Measurements from ENCODE around the gene TLX3. TPM values are rescaled to one million over a fixed set of nuclear protein-coding genes. Genes with fewer than 3 reads are reported as not detected.

Gene TLX3
- total RNA-seq, 4 donors from 2014 or later, result not detected

DNA sequence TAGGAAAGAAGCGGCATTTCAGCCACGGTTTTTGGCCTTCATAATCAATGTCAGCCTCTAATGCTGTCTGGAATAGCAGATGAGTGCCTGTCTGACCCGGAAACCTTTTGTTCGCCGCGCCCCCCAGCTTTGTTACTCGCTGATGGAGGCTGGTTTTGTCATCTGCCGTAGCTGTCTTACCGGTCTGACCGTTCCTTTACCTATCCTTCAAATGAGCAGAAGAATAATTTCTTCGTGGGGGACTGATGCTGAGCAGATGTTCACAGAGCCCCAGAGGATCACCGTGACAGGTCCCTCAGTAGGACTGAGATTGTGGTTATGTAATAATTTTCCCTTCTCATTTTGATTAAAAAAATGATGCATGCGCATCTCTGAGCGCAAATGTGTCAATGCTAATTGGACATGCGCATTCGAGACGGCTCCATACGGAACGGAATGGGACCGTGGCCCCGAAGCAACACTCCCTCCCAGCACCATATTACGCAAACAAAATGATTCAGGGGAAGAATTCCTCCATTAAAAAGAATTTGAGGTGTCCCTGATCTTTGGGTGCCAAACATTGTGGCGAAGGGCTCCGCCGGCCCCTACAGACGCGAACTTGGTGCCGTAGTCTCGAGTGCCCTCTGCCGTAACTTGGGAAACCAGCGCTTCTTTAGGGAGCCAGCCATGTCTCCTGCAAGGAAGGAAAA lies 27.6 kb downstream of the TLX3 start:
- TF ChIP-seq, protein P1, sequence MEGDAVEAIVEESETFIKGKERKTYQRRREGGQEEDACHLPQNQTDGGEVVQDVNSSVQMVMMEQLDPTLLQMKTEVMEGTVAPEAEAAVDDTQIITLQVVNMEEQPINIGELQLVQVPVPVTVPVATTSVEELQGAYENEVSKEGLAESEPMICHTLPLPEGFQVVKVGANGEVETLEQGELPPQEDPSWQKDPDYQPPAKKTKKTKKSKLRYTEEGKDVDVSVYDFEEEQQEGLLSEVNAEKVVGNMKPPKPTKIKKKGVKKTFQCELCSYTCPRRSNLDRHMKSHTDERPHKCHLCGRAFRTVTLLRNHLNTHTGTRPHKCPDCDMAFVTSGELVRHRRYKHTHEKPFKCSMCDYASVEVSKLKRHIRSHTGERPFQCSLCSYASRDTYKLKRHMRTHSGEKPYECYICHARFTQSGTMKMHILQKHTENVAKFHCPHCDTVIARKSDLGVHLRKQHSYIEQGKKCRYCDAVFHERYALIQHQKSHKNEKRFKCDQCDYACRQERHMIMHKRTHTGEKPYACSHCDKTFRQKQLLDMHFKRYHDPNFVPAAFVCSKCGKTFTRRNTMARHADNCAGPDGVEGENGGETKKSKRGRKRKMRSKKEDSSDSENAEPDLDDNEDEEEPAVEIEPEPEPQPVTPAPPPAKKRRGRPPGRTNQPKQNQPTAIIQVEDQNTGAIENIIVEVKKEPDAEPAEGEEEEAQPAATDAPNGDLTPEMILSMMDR (IDR thresholded peaks at IDR 0.05), result no peak
- TF ChIP-seq POLR2A (IDR thresholded peaks at IDR 0.05), result no peak
- no peak overlapping the region for H3K4me3 ChIP-seq (ENCODE audit: low read depth, poor library complexity, severe bottlenecking)
- intact Hi-C loops (cut with DNase I; ENCODE audit: low total_unique reads), result no loop called here
- DNase-seq (ENCODE audit: low spot score in 2 of 2), result no peak
- WGBS, 2 donors, result 3 to 4% methylated on average over 30 to 31 of the region's 31 CpGs

DNA sequence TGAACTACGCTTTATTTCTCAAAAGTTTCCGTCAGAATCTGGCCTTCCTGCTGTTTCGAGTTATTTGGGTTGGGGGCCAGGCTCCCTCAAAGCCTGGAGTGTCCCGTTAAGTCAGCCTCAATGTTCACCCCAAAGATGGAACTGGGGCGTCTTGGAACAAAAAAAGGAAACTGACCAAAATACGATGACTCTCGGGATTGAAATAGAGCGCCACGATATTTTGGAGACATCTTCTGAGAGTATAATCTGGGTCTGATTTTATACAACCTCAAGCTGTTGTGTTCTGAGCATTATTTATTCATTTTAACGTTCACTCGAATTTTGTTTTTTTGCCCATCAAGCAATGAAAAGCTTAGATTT lies 28.1 kb downstream of the TLX3 start:
- TF ChIP-seq, protein P1 (IDR thresholded peaks at IDR 0.05), result no peak
- no peak for TF ChIP-seq POLR2A (IDR thresholded peaks at IDR 0.05)
- 32 to 39% methylated on average over 11 of the region's 11 CpGs for WGBS, 2 donors
- intact Hi-C loops (cut with DNase I; ENCODE audit: low total_unique reads), result no loop called here
- no peak overlapping the region for H3K4me3 ChIP-seq (ENCODE audit: low read depth, poor library complexity, severe bottlenecking)
- no peak for DNase-seq (ENCODE audit: low spot score in 2 of 2)

GRCh38 chr5:171340042-171340441 lies 31.0 kb downstream of the TLX3 start:
- no peak overlapping the region for H3K4me3 ChIP-seq (ENCODE audit: low read depth, poor library complexity, severe bottlenecking)
- intact Hi-C loops (cut with DNase I; ENCODE audit: low total_unique reads), result no loop called here
- DNase-seq (ENCODE audit: low spot score in 2 of 2), result no peak
- TF ChIP-seq, protein P1 (IDR thresholded peaks at IDR 0.05), result no peak
- TF ChIP-seq POLR2A (IDR thresholded peaks at IDR 0.05), result no peak

DNA sequence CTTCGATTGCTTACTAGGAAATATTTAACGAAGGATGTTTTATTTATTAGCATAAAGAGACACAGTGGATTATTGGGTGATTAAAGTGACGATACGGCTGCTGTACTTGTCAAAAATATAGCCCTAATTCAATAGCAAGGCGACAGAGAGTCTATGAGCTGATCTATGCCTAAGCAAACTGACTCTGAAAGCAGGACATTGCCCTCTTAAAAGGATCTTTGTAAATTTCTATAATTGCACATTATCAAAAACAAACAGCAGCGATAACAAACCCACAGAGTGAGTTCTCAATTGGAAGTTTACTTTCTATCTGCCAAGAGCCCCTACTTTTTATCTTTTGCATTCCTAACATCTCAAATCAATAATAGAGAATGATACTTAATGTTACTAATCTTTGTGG lies 31.4 kb downstream of the TLX3 start:
- 76% methylated on average over 6 of the region's 6 CpGs for WGBS, 2 donors
- no peak for DNase-seq (ENCODE audit: low spot score in 2 of 2)
- intact Hi-C loops (cut with DNase I; ENCODE audit: low total_unique reads), result no loop called here
- H3K4me3 ChIP-seq (ENCODE audit: low read depth, poor library complexity, severe bottlenecking), result no peak overlapping the region
- TF ChIP-seq, protein P1 (IDR thresholded peaks at IDR 0.05), result no peak
- no peak for TF ChIP-seq POLR2A (IDR thresholded peaks at IDR 0.05)

DNA sequence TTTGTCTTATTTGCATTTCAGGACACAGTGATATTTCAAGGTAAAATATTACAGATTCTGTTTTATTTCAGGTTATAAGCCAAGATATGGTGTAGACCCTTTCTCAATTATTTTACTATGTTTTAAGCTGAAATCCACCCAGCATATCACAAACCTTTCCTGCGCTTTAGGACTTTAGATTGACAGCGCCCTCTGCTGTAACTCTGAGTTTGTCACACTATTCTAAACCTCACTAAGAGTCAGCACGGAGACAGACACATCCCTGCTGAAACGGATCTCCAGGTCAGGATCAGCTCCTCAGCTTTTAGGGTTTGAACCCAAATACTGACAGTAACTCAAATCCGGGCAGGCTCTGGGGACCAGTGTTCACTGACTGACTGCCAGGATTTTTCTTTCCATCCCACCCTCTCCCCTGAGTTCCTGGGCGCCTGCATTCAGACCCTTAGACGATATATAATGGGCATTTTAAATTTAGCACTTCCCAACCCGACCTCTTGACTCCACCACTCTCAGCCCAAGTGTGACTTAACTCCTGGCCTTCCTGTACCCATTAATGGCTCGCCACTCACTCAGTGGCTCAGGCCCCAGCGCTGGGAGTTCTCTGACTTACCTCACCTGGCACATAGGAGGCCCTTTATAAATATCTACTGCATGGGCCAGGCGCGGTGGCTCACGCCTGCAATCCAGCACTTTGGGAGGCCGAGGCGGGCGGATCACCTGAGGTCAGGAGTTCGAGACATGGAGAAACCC lies 33.5 kb downstream of the TLX3 start:
- no peak for TF ChIP-seq POLR2A (IDR thresholded peaks at IDR 0.05)
- TF ChIP-seq, protein P1 (IDR thresholded peaks at IDR 0.05), result no peak
- intact Hi-C loops (cut with DNase I; ENCODE audit: low total_unique reads), result no loop called here
- whole genome bisulfite sequencing, 2 donors, result 51 to 58% methylated on average over 17 of the region's 17 CpGs
- H3K4me3 ChIP-seq (ENCODE audit: low read depth, poor library complexity, severe bottlenecking), result no peak overlapping the region
- DNase-seq (ENCODE audit: low spot score in 2 of 2), result no peak

Measured in lower leg skin (tissue), 4 donors.